Astrocyte (in vitro differentiated cells and primary cell): ENCODE measurements around the gene GABBR2. TPM values are rescaled to one million over a fixed set of nuclear protein-coding genes. Genes with fewer than 3 reads are reported as not detected.

Experiments
- DNase-seq: peaks from one replicate; pipeline ENCODE4 v3.0.0-alpha.2; 2010; ENCODE audit warnings: low read depth
- FAIRE-seq: peaks from 2 replicates; lab custom pipeline; 2011; peaks lifted over from hg19 to GRCh38; lab: Jason Lieb, UNC
- H2AFZ ChIP-seq: 2 replicates; pipeline ENCODE4 v1.6.0; 2012; ENCODE audit warnings: low read depth, low read length, inconsistent platforms
- H3K27ac ChIP-seq: 2 replicates; pipeline ENCODE4 v1.5.1; 2011; ENCODE audit warnings: low read depth, low read length, inconsistent platforms
- H3K27me3 ChIP-seq: 2 replicates; pipeline ENCODE4 v1.6.0; 2011; ENCODE audit warnings: low read length, inconsistent platforms; ENCODE audit not compliant: insufficient read depth
- H3K36me3 ChIP-seq: 2 replicates; pipeline ENCODE4 v1.5.1; 2011; ENCODE audit warnings: low read length, inconsistent platforms; ENCODE audit not compliant: insufficient read depth
- H3K4me1 ChIP-seq: 2 replicates; pipeline ENCODE4 v1.5.1; 2011; ENCODE audit warnings: low read length, inconsistent platforms; ENCODE audit not compliant: insufficient read depth
- H3K4me2 ChIP-seq: 2 replicates; pipeline ENCODE4 v1.6.0; 2012; ENCODE audit warnings: low read length, inconsistent platforms
- H3K4me3 ChIP-seq: 2 replicates; pipeline ENCODE4 v1.5.1; 2011; ENCODE audit warnings: low read depth, mild to moderate bottlenecking, low read length, inconsistent platforms; ENCODE audit not compliant: insufficient read depth
- H3K79me2 ChIP-seq: 2 replicates; pipeline ENCODE4 v1.6.0; 2012; ENCODE audit warnings: mild to moderate bottlenecking, low read length, inconsistent platforms; ENCODE audit not compliant: insufficient read depth
- H3K9ac ChIP-seq: 2 replicates; pipeline ENCODE4 v1.6.0; 2012; ENCODE audit warnings: mild to moderate bottlenecking, low read length, inconsistent platforms
- H3K9me3 ChIP-seq: 2 replicates; pipeline ENCODE4 v1.5.1; 2012; ENCODE audit warnings: low read depth, mild to moderate bottlenecking, low read length, inconsistent platforms; ENCODE audit not compliant: insufficient read depth
- H4K20me1 ChIP-seq: 2 replicates; pipeline ENCODE4 v1.6.0; 2012; ENCODE audit warnings: low read length, inconsistent platforms; ENCODE audit not compliant: insufficient read depth
- H3K27ac Mint-ChIP-seq: one replicate; pipeline ENCODE4 v1.8.0; 2021; ENCODE audit warnings: mild to moderate bottlenecking, mixed read lengths; ENCODE audit not compliant: unreplicated experiment
- H3K27me3 Mint-ChIP-seq: one replicate; pipeline ENCODE4 v1.8.0; 2021; ENCODE audit warnings: low read depth, mixed read lengths; ENCODE audit not compliant: unreplicated experiment
- H3K36me3 Mint-ChIP-seq: one replicate; pipeline ENCODE4 v1.8.0; 2021; ENCODE audit warnings: low read depth, mixed read lengths; ENCODE audit not compliant: unreplicated experiment
- H3K4me1 Mint-ChIP-seq: one replicate; pipeline ENCODE4 v1.8.0; 2021; ENCODE audit warnings: low read depth, mixed read lengths; ENCODE audit not compliant: unreplicated experiment
- H3K4me3 Mint-ChIP-seq: one replicate; pipeline ENCODE4 v1.8.0; 2021; ENCODE audit warnings: mild to moderate bottlenecking, moderate library complexity, mixed read lengths; ENCODE audit not compliant: unreplicated experiment
- H3K9me3 Mint-ChIP-seq: one replicate; pipeline ENCODE4 v1.8.0; 2021; ENCODE audit warnings: mild to moderate bottlenecking, mixed read lengths; ENCODE audit not compliant: unreplicated experiment
- CTCF ChIP-seq: IDR thresholded peaks from 2 replicates; pipeline ENCODE4 v1.5.1; 2011; ENCODE audit warnings: low read depth, mild to moderate bottlenecking, inconsistent platforms, low read length, moderate library complexity; ENCODE audit not compliant: insufficient read depth
- EZH2 ChIP-seq: IDR thresholded peaks from 2 replicates; pipeline ENCODE4 v1.6.1; 2012; ENCODE audit warnings: mild to moderate bottlenecking, low read length, inconsistent platforms; ENCODE audit not compliant: insufficient read depth
- total RNA-seq: library from RNA; stranded (reverse); gene quantifications from 2 replicates; pipeline ENCODE4 v1.2.1, GENCODE V29; 2021

Gene GABBR2
- total RNA-seq, 1 donor from 2014 or later: 2.0 TPM

GRCh38 chr9:98491231-98491651, 217.5 kb downstream of the GABBR2 start:
- no peak overlapping the region for H2AFZ ChIP-seq
- DNase-seq (no peak), FAIRE-seq (peak; percentile 66)
- H3K36me3 ChIP-seq: no peaks in the 10 kb centered on the region
- TF ChIP-seq CTCF (no peak), EZH2 (no peak)
- no peak overlapping the region for H3K27ac ChIP-seq
- Mint-ChIP-seq H3K9me3 (peaks cover 9% of the 10 kb centered on the region), H3K4me1 (peaks cover 46% of the 10 kb centered on the region), H3K27ac (no peak overlapping the region), H3K36me3 (peaks cover 2% of the 10 kb centered on the region), H3K4me3 (no peak overlapping the region), H3K27me3 (peaks cover 4% of the 10 kb centered on the region)
- no peak overlapping the region for H3K4me2 ChIP-seq
- peaks cover 29% of the 10 kb centered on the region for H3K4me1 ChIP-seq
- no peak overlapping the region for H3K4me3 ChIP-seq
- H3K9ac ChIP-seq: no peak overlapping the region
- H3K9me3 ChIP-seq: no peaks in the 10 kb centered on the region
- H4K20me1 ChIP-seq: no peaks in the 10 kb centered on the region
- H3K79me2 ChIP-seq: no peaks in the 10 kb centered on the region
- H3K27me3 ChIP-seq: no peaks in the 10 kb centered on the region

GRCh38 chr9:98488571-98489312, 220.0 kb downstream of the GABBR2 start:
- H3K27ac ChIP-seq: peak overlapping the region; percentile 82
- DNase-seq: peak; percentile 99
- peak overlapping the region; percentile 28 for H2AFZ ChIP-seq
- Mint-ChIP-seq H3K9me3 (peaks cover 5% of the 10 kb centered on the region), H3K4me3 (no peak overlapping the region), H3K27ac (peak overlapping the region; percentile 95), H3K4me1 (peaks cover 55% of the 10 kb centered on the region), H3K27me3 (peaks cover 5% of the 10 kb centered on the region), H3K36me3 (peaks cover 2% of the 10 kb centered on the region)
- no peak overlapping the region for H3K4me3 ChIP-seq
- peak overlapping the region; percentile 56 for H3K9ac ChIP-seq
- no peaks in the 10 kb centered on the region for H4K20me1 ChIP-seq
- H3K4me1 ChIP-seq: peaks cover 34% of the 10 kb centered on the region
- no peaks in the 10 kb centered on the region for H3K27me3 ChIP-seq
- TF ChIP-seq CTCF: peak; percentile 24
- no peak for TF ChIP-seq EZH2
- FAIRE-seq: peak; percentile 97
- H3K79me2 ChIP-seq: no peaks in the 10 kb centered on the region
- H3K4me2 ChIP-seq: peak overlapping the region; percentile 72
- no peaks in the 10 kb centered on the region for H3K36me3 ChIP-seq
- H3K9me3 ChIP-seq: no peaks in the 10 kb centered on the region

- H3K9me3 Mint-ChIP-seq: no peaks in the 10 kb centered on the region
These were observed 223.0 kb downstream of the GABBR2 start for GRCh38 chr9:98485706-98486105.

More at GRCh38 chr9:98485706-98486105, 223.0 kb downstream of the GABBR2 start:
- Histone ChIP-seq H3K9me3 (no peaks in the 10 kb centered on the region), H3K79me2 (no peaks in the 10 kb centered on the region), H3K27ac (no peak overlapping the region), H3K27me3 (no peaks in the 10 kb centered on the region), H2AFZ (peak overlapping the region; percentile 3), H4K20me1 (no peaks in the 10 kb centered on the region), H3K9ac (no peak overlapping the region), H3K36me3 (no peaks in the 10 kb centered on the region), H3K4me3 (no peak overlapping the region), H3K4me2 (peak overlapping the region; percentile 5), H3K4me1 (peaks cover 32% of the 10 kb centered on the region)
- no peak overlapping the region for H3K27ac Mint-ChIP-seq
- H3K4me1 Mint-ChIP-seq: peaks cover 53% of the 10 kb centered on the region
- FAIRE-seq (no peak), DNase-seq (no peak)
- no peaks in the 10 kb centered on the region for H3K36me3 Mint-ChIP-seq
- peaks cover 5% of the 10 kb centered on the region for H3K27me3 Mint-ChIP-seq
- TF ChIP-seq EZH2: no peak
- H3K4me3 Mint-ChIP-seq: no peak overlapping the region
